Measurements from ENCODE around the gene AMER2. TPM values are rescaled to one million over a fixed set of nuclear protein-coding genes. Genes with fewer than 3 reads are reported as not detected.

Gene AMER2
- total and polyA plus RNA-seq, 7 experiments from 2014 or later: 0.05 TPM; not detected in 6

GRCh38 chr13:25196971-25197370, 24.9 kb upstream of the AMER2 start:
- ATAC-seq: no peak
- H3K36me3 Mint-ChIP-seq: no peaks in the 10 kb centered on the region
- POLR2A ChIA-PET: no interaction called here

GRCh38 chr13:25192936-25193335, 20.8 kb upstream of the AMER2 start:
- Mint-ChIP-seq H3K4me1 (no peaks in the 10 kb centered on the region), H3K4me3 (no peak overlapping the region), H3K27ac (no peak overlapping the region), H3K9me3 (peaks cover 0 to 4% (median 0%) of the 10 kb centered on the region in 11 donors), H3K36me3 (no peaks in the 10 kb centered on the region), H3K27me3 (peaks cover 32 to 59% (median 41%) of the 10 kb centered on the region in 5 donors)
- Histone ChIP-seq H3K27ac (ENCODE audit: low read depth, low read length) (no peak overlapping the region), H3K27me3 (ENCODE audit: control insufficient read depth in 2 of 2, insufficient read depth in 2 of 2, low read length in 2 of 2) (peaks cover 0 to 5% of the 10 kb centered on the region in 2 donors), H3K9me3 (ENCODE audit: control insufficient read depth in 2 of 3, low read length in 3 of 3) (no peaks in the 10 kb centered on the region), H3K4me3 (ENCODE audit: low read length) (no peak overlapping the region), H3K36me3 (ENCODE audit: control insufficient read depth in 2 of 3, insufficient read depth in 3 of 3, low read length in 3 of 3) (no peaks in the 10 kb centered on the region), H3K4me1 (ENCODE audit: control insufficient read depth in 2 of 2, insufficient read depth in 2 of 2, low read length in 2 of 2) (no peaks in the 10 kb centered on the region)
- POLR2A ChIA-PET: no interaction called here
- ATAC-seq (no peak), DNase-seq (no peak)
- CTCF ChIA-PET: no interaction called here
- intact Hi-C loops (cut with micrococcal nuclease): no loop called here

More at GRCh38 chr13:25196971-25197370, 24.9 kb upstream of the AMER2 start:
- Histone ChIP-seq H3K36me3 (ENCODE audit: control insufficient read depth in 2 of 3, insufficient read depth in 3 of 3, low read length in 3 of 3) (no peaks in the 10 kb centered on the region), H3K27ac (ENCODE audit: low read depth, low read length) (no peak overlapping the region), H3K27me3 (ENCODE audit: control insufficient read depth in 2 of 2, insufficient read depth in 2 of 2, low read length in 2 of 2) (peaks cover 0 to 5% of the 10 kb centered on the region in 2 donors), H3K9me3 (ENCODE audit: control insufficient read depth in 2 of 3, low read length in 3 of 3) (no peaks in the 10 kb centered on the region), H3K4me3 (ENCODE audit: low read length) (no peak overlapping the region), H3K4me1 (ENCODE audit: control insufficient read depth in 2 of 2, insufficient read depth in 2 of 2, low read length in 2 of 2) (no peaks in the 10 kb centered on the region)
- H3K9me3 Mint-ChIP-seq: peaks cover 0 to 3% (median 0%) of the 10 kb centered on the region in 11 donors
- CTCF ChIA-PET: no interaction called here
- intact Hi-C loops (cut with micrococcal nuclease): no loop called here
- peaks cover 9 to 30% (median 20%) of the 10 kb centered on the region in 5 donors for H3K27me3 Mint-ChIP-seq
- DNase-seq: no peak
- no peaks in the 10 kb centered on the region for H3K4me1 Mint-ChIP-seq
- no peak overlapping the region for H3K4me3 Mint-ChIP-seq
- H3K27ac Mint-ChIP-seq: no peak overlapping the region

GRCh38 chr13:25192489-25192888, 20.4 kb upstream of the AMER2 start:
- Mint-ChIP-seq H3K9me3 (peaks cover 0 to 4% (median 0%) of the 10 kb centered on the region in 11 donors), H3K4me3 (no peak overlapping the region), H3K27ac (no peak overlapping the region), H3K27me3 (peaks cover 35 to 64% (median 45%) of the 10 kb centered on the region in 5 donors), H3K4me1 (no peaks in the 10 kb centered on the region), H3K36me3 (no peaks in the 10 kb centered on the region)
- H3K36me3 ChIP-seq (ENCODE audit: control insufficient read depth in 2 of 3, insufficient read depth in 3 of 3, low read length in 3 of 3): no peaks in the 10 kb centered on the region
- peaks cover 0 to 5% of the 10 kb centered on the region in 2 donors for H3K27me3 ChIP-seq (ENCODE audit: control insufficient read depth in 2 of 2, insufficient read depth in 2 of 2, low read length in 2 of 2)
- H3K4me3 ChIP-seq (ENCODE audit: low read length): no peak overlapping the region
- no peak for ATAC-seq
- ChIA-PET POLR2A (no interaction called here), CTCF (no interaction called here)
- H3K27ac ChIP-seq (ENCODE audit: low read depth, low read length): no peak overlapping the region
- DNase-seq: no peak
- H3K9me3 ChIP-seq (ENCODE audit: control insufficient read depth in 2 of 3, low read length in 3 of 3): no peaks in the 10 kb centered on the region
- H3K4me1 ChIP-seq (ENCODE audit: control insufficient read depth in 2 of 2, insufficient read depth in 2 of 2, low read length in 2 of 2): no peaks in the 10 kb centered on the region
- intact Hi-C loops (cut with micrococcal nuclease): no loop called here

GRCh38 chr13:25192052-25192451, 20.0 kb upstream of the AMER2 start:
- POLR2A ChIA-PET: no interaction called here
- Mint-ChIP-seq H3K27me3 (peaks cover 35 to 68% (median 46%) of the 10 kb centered on the region in 5 donors), H3K36me3 (no peaks in the 10 kb centered on the region), H3K4me3 (no peak overlapping the region), H3K27ac (no peak overlapping the region), H3K9me3 (peaks cover 0 to 4% (median 0%) of the 10 kb centered on the region in 11 donors), H3K4me1 (no peaks in the 10 kb centered on the region)
- ATAC-seq: no peak
- no peaks in the 10 kb centered on the region for H3K9me3 ChIP-seq (ENCODE audit: control insufficient read depth in 2 of 3, low read length in 3 of 3)
- H3K27ac ChIP-seq (ENCODE audit: low read depth, low read length): no peak overlapping the region
- no peaks in the 10 kb centered on the region for H3K4me1 ChIP-seq (ENCODE audit: control insufficient read depth in 2 of 2, insufficient read depth in 2 of 2, low read length in 2 of 2)
- CTCF ChIA-PET: no interaction called here
- DNase-seq: no peak
- H3K27me3 ChIP-seq (ENCODE audit: control insufficient read depth in 2 of 2, insufficient read depth in 2 of 2, low read length in 2 of 2): peaks cover 0 to 5% of the 10 kb centered on the region in 2 donors
- no peak overlapping the region for H3K4me3 ChIP-seq (ENCODE audit: low read length)
- intact Hi-C loops (cut with micrococcal nuclease): no loop called here
- H3K36me3 ChIP-seq (ENCODE audit: control insufficient read depth in 2 of 3, insufficient read depth in 3 of 3, low read length in 3 of 3): no peaks in the 10 kb centered on the region

- CTCF ChIA-PET: no interaction called here
- H3K27me3 Mint-ChIP-seq: peaks cover 35 to 59% (median 41%) of the 10 kb centered on the region in 5 donors
- ATAC-seq: no peak
Observed at GRCh38 chr13:25190771-25191170, 18.7 kb upstream of the AMER2 start.

GRCh38 chr13:25190256-25190655, 18.2 kb upstream of the AMER2 start:
- intact Hi-C loops (cut with micrococcal nuclease): no loop called here
- peaks cover 35 to 64% (median 46%) of the 10 kb centered on the region in 5 donors for H3K27me3 Mint-ChIP-seq
- CTCF ChIA-PET: no interaction called here

More at GRCh38 chr13:25190771-25191170, 18.7 kb upstream of the AMER2 start:
- H3K4me1 Mint-ChIP-seq: no peaks in the 10 kb centered on the region
- peaks cover 0 to 5% of the 10 kb centered on the region in 2 donors for H3K27me3 ChIP-seq (ENCODE audit: control insufficient read depth in 2 of 2, insufficient read depth in 2 of 2, low read length in 2 of 2)
- intact Hi-C loops (cut with micrococcal nuclease): no loop called here
- POLR2A ChIA-PET: no interaction called here
- H3K4me3 Mint-ChIP-seq: no peak overlapping the region
- no peaks in the 10 kb centered on the region for H3K36me3 ChIP-seq (ENCODE audit: control insufficient read depth in 2 of 3, insufficient read depth in 3 of 3, low read length in 3 of 3)
- no peak overlapping the region for H3K27ac ChIP-seq (ENCODE audit: low read depth, low read length)
- H3K36me3 Mint-ChIP-seq: no peaks in the 10 kb centered on the region
- H3K9me3 ChIP-seq (ENCODE audit: control insufficient read depth in 2 of 3, low read length in 3 of 3): no peaks in the 10 kb centered on the region
- H3K27ac Mint-ChIP-seq: no peak overlapping the region
- H3K9me3 Mint-ChIP-seq: peaks cover 0 to 4% (median 0%) of the 10 kb centered on the region in 11 donors
- no peaks in the 10 kb centered on the region for H3K4me1 ChIP-seq (ENCODE audit: control insufficient read depth in 2 of 2, insufficient read depth in 2 of 2, low read length in 2 of 2)
- no peak for DNase-seq
- no peak overlapping the region for H3K4me3 ChIP-seq (ENCODE audit: low read length)

GRCh38 chr13:25187596-25187995, 15.5 kb upstream of the AMER2 start:
- ATAC-seq (no peak), DNase-seq (no peak)
- Mint-ChIP-seq H3K9me3 (peaks cover 0 to 9% (median 0%) of the 10 kb centered on the region in 11 donors), H3K27ac (no peak overlapping the region), H3K27me3 (peaks cover 33 to 76% (median 43%) of the 10 kb centered on the region in 5 donors), H3K4me3 (no peak overlapping the region), H3K4me1 (no peaks in the 10 kb centered on the region), H3K36me3 (no peaks in the 10 kb centered on the region)
- H3K4me3 ChIP-seq (ENCODE audit: low read length): no peak overlapping the region
- no peak overlapping the region for H3K27ac ChIP-seq (ENCODE audit: low read depth, low read length)
- ChIA-PET CTCF (no interaction called here), POLR2A (no interaction called here)
- H3K36me3 ChIP-seq (ENCODE audit: control insufficient read depth in 2 of 3, insufficient read depth in 3 of 3, low read length in 3 of 3): no peaks in the 10 kb centered on the region
- no peaks in the 10 kb centered on the region for H3K27me3 ChIP-seq (ENCODE audit: control insufficient read depth in 2 of 2, insufficient read depth in 2 of 2, low read length in 2 of 2)
- intact Hi-C loops (cut with micrococcal nuclease): no loop called here
- no peaks in the 10 kb centered on the region for H3K9me3 ChIP-seq (ENCODE audit: control insufficient read depth in 2 of 3, low read length in 3 of 3)
- no peaks in the 10 kb centered on the region for H3K4me1 ChIP-seq (ENCODE audit: control insufficient read depth in 2 of 2, insufficient read depth in 2 of 2, low read length in 2 of 2)

More at GRCh38 chr13:25190256-25190655, 18.2 kb upstream of the AMER2 start:
- H3K4me3 Mint-ChIP-seq: no peak overlapping the region
- no peaks in the 10 kb centered on the region for H3K36me3 ChIP-seq (ENCODE audit: control insufficient read depth in 2 of 3, insufficient read depth in 3 of 3, low read length in 3 of 3)
- H3K36me3 Mint-ChIP-seq: no peaks in the 10 kb centered on the region
- no peak overlapping the region for H3K4me3 ChIP-seq (ENCODE audit: low read length)
- POLR2A ChIA-PET: no interaction called here
- DNase-seq: no peak
- peaks cover 0 to 4% (median 0%) of the 10 kb centered on the region in 11 donors for H3K9me3 Mint-ChIP-seq
- H3K27ac ChIP-seq (ENCODE audit: low read depth, low read length): no peak overlapping the region
- H3K4me1 Mint-ChIP-seq: no peaks in the 10 kb centered on the region
- no peak for ATAC-seq
- H3K4me1 ChIP-seq (ENCODE audit: control insufficient read depth in 2 of 2, insufficient read depth in 2 of 2, low read length in 2 of 2): no peaks in the 10 kb centered on the region
- peaks cover 0 to 5% of the 10 kb centered on the region in 2 donors for H3K27me3 ChIP-seq (ENCODE audit: control insufficient read depth in 2 of 2, insufficient read depth in 2 of 2, low read length in 2 of 2)
- H3K27ac Mint-ChIP-seq: no peak overlapping the region
- H3K9me3 ChIP-seq (ENCODE audit: control insufficient read depth in 2 of 3, low read length in 3 of 3): no peaks in the 10 kb centered on the region
